Stimulated activated CD8-positive, alpha-beta memory T cell treated with anti-CD3 and anti-CD28 coated beads, Interleukin-15, amount 100 ng/mL, for 1 hour (primary cell): Measurements from ENCODE around the gene FBN3.

Experiments used
- DNase-seq: peaks from one replicate; pipeline ENCODE4 v3.0.0-alpha.2; 2020; ENCODE audit warnings: low read depth

Gene FBN3

DNA sequence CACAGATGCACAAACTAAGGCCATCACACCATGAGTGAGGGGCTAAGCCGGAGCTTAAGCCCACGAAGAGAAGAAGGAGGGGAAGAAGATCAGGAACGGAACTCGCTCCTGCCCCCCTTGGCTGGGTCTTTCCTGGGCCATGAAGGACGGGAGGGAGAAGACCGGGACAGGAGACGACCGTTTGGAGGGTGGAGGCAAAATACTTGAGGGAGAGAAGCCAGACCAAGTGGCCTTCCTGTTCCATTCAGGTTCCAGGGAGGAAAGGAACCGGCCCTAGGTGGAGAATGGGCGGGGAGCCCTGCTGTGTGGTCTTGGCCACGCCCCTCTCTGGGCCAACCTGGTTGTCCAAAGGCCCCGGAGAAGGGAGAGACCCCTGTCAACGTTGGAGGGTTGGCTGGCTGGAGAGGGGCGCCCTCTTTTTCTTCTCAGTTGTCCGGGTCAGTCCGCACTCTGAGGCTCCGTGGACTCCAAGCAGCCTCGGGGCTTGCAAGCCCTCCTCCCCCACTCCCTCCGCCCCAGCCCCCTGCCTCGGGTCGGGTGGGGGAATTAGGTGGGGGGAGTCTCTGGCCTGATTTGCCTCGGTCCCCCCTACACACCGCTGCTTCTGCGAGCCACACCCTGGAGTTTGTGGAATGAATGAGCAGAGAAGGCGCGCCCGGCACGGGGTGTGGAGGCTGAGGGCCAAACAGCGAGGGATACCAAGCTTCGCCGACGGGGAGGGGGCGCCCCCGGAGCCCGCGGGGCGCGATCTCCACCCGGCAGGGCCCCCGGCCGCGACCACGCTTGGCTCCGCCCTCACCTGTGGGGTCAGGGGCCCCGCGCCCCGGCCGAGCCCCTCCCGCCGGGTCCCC lies 757 bp downstream of the FBN3 start:
- DNase-seq, result no peak

DNA sequence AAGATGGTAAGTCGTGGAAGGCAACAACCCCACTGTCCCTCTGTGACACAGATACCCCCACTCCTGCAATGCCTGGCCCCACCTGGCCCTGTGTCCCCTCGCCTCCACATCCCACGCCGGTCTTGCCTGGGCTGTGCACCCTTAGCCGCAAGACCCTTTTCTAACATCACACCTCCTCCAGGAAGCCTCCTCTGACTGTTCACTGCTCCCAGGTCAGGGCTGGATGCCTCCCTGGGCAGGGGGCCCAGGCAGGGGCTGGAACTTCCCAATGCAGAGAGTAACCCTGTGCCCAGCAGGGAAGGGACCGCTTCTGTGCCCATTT lies 1.3 kb downstream of the FBN3 start:
- no peak for DNase-seq

DNA sequence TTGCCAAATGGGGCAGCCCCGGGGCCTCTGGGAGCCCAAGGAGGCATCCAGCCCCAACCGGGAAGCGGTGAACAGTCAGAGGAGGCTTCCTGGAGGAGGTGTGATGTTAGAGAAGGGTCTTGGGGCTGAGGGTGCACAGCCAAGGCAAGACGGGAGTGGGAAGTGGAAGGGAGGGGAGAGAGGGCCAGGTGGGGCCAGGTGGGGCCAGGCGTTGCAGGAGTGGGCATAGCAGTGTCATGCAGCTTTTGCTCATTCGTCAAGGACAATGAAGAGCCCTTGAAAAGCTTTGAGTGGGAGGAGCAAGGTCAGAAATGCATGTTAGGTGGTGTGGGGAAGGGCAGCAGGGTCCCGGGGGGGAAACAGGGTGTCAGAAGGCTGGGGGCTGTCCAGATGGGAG lies 1.8 kb downstream of the FBN3 start:
- no peak for DNase-seq

DNA sequence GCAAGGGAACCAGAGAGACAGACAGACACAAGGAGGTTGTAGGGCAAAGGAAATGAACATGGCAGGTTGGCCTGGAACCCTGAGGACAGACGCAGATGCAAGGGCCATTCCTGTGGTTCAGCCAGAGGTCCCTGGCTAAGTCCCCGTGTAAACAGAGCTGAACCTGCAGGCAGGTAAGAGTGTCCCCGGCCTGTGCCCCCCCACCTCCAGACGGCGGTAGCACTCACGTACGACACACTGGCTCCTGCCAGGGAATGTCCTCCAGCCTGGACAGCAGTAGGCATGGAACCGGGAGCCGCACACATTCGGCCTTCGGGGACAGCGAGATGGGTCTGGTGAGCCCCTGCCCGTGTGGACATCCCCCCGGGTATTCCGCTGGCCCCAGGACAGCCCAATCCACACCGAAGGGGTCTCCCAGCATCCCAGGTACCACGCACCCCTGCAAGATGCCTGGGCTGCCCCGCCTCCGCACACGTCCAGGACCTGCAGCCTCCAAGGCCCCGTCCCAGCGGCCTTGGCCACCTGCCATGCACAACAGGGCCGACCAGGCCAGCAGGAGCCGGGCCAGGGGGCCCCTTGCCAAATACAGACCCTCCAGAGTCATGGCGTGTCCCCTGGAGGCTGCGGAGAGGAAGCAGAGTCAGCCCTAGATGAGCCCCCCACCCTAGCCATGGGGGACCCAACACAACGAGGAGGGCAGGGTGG lies 2.4 kb downstream of the FBN3 start:
- DNase-seq, result no peak

DNA sequence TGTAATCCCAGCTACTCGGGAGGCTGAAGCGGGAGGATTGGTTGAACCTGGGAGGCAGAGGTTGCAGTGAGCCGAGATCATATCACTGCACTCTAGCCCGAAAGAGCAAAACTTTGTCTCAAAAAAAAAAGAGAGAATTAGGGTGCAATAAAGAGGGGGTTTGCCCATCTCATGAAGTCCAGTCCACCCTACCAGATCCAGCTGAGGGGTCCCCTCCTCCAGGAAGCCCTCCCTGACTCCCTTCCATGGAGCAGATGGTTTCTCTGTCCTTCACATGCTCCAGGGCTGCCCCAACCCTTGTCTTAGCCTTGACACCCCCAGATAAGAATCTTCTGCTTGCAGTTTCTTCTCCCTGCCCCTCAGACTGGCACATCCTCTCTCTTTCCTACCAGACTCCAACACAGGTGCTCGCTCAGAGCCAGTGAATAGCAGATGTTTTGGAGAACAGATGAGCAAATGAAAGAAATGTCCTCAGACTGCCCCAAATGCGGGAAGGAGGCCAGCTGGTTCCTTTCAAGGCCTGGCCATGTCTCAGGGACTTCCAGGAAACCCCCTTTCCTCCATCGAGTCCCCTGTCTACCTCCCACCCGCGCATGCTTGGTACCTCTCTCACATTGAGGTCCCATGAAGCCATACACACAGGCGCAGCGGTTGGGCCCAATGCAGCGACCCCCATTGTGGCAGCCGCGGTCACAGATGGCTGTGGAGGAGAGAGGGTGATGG lies 5.0 kb downstream of the FBN3 start:
- DNase-seq, result no peak

DNA sequence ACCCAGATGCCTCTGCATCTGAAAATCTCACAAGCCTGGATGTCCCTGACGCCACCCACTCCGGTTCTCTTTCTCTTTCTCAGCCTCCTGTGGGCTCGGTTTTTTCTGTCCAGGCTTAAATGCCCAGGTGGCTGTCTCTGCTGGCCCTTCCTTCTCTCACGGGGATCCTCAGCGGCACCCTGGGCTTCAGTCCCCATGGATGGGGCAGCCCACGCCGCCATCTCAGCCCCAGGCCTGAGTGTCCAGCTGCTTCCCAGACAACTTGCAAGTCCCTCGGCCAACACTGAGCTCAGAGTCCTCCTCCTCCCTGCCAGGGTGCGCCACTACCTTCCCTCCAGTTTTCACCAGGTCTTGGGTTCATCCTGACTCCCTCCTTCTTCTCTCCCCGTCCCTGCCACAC lies 6.4 kb downstream of the FBN3 start:
- no peak for DNase-seq

DNA sequence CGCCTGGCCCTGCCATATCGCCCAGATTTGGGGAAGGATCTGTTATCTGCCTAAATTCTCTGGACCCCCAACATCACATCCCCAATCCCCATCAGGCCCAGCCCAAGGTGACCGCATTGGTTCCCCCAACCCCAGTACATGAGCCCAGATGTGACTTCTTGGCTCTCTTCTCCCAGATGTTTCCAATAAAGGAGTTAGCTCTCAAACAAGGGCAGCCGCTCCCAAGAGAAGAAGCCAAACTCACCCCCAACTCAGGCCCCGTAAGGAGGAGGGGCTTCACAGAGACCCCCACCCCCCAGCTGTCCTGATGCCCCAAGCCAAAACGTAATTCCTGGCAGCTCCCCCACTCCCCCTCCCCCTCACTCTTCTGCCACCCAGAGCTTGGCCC lies 6.9 kb downstream of the FBN3 start:
- no peak for DNase-seq

DNA sequence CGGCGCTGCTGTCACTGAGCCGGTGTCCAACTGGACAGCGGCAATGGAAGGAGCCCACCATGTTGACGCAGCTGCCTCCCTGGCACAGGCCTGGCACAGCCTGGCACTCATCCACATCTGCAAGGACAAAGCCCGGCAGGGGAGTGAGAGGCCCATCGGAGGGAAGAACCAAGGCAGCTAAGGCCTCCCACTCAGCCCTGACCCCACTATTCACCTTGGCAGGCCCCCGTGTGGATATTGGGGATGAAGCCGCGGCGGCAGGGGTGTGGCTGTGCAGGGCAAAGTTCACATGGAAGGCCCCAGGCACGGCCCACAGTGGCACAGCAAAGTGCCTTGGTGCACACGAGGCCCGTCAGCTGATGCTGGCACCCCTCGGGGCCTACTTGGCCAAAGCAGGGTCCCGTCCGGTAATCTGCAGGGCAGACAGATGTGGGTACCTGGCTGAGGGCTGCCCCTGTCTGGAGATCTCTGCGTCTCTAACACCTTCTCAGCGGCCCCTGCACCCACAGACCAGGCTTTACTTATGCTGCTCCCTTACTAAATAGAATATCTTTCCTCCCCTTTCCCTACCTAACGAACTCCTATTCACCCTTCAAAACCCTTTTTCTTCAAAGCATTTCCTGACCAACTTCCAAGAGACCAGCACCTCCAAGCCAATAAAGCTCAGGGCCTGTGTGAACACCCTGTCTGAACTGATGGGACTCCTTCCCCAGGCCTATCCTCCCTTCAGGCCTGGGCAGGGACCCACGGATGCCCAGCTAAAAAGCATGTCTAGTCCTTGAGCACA lies 7.5 kb downstream of the FBN3 start:
- DNase-seq, result no peak

DNA sequence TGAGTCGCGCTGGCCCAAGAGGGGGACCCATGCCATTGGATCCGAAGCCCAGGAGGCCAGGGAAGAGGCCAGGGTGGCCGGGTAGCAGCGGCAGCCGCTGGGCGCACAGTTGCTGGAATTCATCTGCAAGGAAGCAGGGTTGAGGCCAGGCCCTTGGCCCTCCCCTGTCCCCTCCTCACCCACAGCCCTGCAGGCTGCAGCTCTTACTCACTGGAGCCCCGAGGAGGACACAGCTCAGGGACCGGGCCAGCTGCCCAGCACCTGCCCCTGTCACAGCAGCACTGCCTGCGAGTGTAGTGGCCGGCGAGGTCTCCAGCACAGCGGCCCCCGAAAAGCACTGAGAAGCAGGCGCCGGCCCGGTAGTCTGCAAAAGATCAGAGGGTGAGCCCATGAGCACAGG lies 11.2 kb downstream of the FBN3 start:
- DNase-seq, result no peak

DNA sequence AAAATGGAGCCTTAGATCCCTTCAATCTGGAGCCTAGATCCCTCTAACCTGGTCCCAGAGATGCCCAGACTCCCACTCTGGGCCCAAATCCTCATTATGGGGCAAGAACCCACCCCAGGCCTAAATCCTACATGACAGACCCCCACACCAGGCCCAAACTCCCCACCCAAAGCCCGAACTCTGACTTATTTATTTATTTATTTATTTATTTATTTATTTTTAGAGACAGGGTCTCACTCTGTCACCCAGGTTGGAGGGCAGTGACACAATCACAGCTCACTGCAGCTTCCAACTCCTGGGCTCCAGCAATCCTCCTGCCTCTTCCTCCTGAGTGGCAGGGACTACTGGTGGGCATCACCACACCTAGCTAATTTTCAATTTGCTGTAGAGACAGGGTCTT lies 12.0 kb downstream of the FBN3 start:
- DNase-seq, result no peak

DNA sequence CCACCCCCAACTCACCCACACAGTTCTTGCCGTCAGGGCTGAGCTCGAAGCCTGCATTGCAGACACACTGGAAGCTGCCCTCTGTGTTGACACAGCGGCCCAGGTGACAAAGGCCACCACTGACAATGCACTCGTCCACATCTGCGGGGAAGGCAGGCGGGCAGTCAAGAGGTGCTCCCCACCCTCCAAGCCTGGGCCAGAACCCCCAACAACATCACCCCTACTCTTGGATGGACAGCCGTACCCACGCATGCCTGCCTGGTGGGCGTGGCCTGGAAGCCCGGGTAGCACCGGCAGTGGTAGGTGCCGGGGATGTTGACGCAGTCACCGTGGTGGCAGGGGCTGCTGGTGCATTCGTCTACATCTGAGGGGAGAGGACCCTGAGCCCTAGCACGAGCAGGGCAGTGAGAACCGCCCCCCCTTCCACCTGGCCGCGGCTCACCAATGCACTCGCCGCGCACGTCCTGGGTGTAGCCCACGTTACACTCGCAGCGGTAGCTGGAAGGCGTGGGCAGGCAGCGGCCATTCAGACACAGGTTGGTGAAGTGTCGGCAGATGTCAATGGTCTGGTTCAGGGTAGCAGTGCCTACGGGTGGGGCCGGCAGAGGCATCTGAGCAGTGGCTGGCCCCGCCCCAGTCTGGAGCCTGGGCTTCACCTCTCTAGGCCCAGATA lies 13.3 kb downstream of the FBN3 start:
- no peak for DNase-seq

DNA sequence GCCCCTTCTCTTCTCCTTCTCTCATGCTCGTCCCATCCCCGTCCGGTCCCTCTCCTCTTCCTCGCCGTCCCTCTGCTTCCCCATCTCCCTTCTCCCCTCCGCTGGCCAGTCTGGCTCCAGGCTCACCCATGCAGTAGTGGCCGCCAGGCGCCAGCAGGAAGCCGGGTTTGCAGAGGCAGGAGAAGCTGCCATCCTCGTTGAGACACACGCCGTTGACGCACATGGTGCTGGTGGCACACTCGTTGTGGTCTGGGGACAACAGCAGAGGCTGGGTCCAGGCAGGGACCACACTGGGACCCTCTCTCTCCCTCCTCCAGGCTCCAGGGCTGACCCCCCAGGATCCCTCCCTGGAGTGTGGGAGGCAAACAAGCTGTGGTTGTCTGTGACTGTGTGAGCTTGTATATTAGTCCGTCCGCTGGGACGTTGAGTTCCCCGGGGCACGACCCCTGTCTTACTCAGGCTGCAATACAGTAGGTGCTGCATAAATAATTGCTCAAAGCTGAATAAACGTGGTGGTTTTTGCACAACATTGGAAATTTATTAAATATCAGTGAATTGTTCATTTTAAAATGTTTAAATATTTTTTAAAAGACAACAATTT lies 16.4 kb downstream of the FBN3 start:
- DNase-seq, result no peak

DNA sequence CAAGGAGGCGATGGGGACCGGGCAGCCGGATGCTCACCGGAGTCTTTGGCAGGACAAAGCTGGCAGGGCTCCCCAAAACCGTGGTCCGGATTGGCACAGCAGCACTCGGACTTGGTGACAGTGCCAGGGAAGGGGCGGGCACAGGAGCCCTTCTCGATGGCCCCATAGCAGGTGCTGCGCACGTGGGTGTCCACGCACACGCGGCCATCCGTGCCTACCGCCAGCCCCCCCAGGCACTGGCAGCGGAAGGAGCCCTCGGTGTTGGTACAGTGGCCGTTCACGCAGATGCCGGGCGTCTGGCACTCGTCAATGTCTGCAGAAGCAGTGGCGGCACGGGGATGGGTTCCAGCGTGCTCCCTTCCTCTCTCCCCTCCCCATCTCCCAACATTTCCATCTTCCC lies 17.9 kb downstream of the FBN3 start:
- DNase-seq, result no peak

DNA sequence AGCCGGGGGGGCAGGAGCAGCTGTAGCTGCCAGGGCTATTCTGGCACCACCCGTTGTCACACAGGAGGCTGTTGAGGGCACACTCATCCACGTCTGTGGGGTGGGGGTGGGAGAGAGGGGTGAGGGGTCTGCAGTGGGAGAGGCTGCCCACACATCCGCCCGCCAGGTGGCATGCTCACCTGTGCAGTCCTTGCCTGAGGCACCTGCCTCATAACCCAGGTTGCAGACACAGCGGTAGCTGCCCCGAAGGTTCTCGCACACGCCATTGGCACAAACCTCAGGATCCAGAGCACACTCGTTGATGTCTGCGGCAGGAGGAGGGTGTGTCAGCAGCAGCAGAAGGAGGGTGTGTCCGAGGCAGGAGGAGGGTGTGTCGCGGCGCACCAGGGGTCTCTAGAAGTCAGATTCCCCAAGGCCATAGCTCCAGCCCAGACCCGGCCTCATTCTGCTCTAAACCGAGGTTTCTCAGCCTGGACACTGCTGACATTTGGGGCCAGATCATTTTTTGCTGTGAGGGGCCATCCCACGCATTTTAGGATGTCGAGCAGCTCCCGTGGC lies 20.3 kb downstream of the FBN3 start:
- no peak for DNase-seq

DNA sequence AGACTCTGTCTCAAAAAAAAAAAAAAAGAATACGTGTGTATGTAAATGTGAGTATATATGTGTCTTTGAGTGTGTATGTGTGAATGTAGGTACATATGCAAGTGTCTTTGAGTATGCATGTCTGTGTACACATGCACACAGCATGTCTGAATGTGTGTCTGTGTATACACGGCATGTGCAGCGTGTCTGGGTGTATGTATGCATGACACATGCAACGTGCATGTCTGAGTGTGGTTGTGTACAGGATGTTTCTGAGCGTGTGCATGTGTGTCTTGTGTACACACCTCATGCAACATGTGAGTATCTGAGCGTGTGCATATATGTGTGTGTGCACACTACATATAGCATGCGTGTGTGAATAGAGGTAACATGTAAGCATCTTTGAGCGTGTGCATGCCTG lies 20.8 kb downstream of the FBN3 start:
- no peak for DNase-seq

DNA sequence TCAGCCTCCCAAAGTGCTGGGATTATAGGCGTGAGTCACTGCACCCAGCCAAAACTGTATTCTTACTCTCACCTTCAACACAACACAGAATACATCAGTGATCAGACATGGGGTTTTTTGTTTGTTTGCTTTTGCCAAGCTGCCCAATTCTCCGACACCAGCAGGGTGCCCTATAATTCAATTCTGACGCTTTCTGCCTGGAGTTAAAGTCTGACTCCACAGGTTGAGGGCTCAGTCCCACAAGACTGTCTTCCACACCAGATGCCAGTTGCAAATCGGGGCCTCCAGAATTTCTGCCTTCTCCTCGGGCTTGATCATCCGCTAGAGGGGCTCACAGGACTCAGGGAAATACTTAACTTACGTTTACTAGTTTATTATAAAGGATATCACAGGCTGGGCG lies 22.1 kb downstream of the FBN3 start:
- no peak for DNase-seq

DNA sequence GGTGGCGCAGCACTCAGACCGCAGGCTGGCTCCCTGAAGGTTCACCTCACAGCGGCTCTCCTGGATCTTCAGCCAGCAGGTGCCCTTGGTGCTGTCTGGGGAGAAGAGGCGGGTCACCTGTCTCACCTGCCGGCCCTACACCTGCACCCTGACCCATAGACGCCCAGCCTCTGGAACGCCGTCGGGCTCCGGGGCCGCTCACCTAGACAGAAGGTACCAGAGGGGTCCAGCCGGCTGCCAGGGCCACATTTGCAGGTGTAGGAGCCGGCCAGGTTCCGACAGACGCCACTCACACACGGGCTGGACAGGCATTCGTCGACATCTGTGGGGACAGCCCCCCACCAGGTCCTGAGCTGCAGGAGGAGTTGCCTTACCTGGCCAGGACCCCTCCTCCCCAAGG lies 22.9 kb downstream of the FBN3 start:
- DNase-seq, result no peak

DNA sequence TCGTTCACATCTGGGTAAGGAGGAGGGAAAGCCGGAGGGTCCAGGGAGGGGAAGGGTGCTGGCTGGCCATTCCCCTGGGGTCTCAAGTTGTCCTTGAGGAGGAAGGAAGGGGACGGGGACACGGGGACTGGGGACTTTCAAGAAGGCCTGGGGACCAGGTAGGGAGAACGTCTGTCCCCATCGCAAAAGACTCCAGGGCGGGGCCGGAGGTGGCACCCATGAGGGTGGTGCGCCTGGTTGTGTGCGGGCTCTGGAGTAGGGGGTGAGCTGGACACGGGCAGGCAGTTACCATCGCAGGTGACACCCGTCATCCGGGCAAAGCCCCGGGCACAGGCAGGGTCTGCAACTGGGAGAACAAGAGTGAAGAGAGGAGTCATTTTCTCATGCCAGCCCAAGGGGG lies 23.4 kb downstream of the FBN3 start:
- DNase-seq, result no peak

DNA sequence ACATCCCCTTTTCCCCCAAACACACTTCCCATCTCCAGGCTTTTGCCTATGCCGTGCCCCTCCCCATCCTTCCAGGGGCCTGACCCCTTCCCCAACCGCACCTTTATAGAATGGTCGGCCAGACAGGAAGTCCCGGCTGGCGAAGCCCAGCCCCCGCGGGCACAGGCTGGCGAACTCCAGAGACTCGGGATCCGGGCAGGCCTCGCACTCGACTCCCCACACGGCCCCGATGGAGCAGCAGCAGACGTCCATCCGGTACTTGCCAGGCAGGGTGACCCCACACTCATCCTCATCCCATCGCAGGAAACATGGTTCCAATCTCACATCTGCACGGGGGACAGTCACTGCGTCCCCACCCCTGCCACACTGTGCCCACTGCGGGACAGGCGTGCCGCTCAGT lies 25.7 kb downstream of the FBN3 start:
- DNase-seq, result no peak

DNA sequence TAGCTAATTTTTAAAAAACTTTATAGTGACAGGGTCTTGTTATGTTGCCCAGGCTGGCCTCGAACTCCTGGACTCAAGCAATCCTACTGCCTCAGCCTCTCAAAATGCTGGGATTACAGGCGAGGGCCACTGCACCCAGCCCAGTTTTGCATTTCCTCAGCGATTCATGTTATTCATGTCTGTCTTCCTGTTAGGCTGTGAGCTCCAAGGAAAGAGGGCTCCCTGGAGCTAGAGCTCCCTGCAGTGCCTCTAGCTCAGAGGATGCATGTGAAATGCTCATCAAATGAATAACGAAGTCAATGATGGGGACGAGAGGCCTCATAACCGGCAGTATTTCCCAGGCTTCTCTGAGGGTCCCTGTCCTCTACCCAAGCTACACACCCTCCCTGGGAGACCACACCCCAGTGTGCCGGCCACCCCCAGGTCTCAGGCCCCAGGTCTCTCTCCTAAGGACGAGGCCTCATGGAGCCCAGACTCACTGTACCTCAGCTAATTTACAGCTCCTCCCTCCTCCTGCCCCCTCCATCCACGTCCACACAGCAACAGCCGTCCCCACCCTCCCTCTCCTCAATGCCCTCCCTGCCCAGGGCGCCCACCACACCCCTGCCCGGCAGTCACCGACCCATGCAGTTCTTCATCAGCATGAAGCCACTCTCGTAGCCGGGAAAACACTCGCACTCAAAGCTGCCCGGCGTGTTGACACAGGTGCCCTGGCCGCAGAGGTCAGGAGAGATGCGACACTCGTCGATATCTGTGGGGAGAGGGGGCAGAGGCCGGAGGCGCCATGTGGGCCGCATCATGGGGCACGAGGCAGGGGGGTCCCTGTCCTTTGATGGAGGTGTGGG lies 28.5 kb downstream of the FBN3 start:
- DNase-seq, result no peak
